HG02840 (cell line): Measurements from ENCODE around the gene FGD2.
A peak's percentile ranks its signal among the peaks of the same experiment; 100 is the strongest.

Experiments
- ATAC-seq: cut with Tn5 transposase; IDR thresholded peaks from one replicate; pipeline ENCODE4 v1.9.1; 2021; ENCODE audit warnings: mild to moderate bottlenecking, moderate library complexity, moderate number of reproducible peaks; ENCODE audit not compliant: unreplicated experiment, low FRiP score

The FGD2 gene, protein sequence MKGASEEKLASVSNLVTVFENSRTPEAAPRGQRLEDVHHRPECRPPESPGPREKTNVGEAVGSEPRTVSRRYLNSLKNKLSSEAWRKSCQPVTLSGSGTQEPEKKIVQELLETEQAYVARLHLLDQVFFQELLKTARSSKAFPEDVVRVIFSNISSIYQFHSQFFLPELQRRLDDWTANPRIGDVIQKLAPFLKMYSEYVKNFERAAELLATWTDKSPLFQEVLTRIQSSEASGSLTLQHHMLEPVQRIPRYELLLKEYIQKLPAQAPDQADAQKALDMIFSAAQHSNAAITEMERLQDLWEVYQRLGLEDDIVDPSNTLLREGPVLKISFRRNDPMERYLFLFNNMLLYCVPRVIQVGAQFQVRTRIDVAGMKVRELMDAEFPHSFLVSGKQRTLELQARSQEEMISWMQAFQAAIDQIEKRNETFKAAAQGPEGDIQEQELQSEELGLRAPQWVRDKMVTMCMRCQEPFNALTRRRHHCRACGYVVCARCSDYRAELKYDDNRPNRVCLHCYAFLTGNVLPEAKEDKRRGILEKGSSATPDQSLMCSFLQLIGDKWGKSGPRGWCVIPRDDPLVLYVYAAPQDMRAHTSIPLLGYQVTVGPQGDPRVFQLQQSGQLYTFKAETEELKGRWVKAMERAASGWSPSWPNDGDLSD

DNA sequence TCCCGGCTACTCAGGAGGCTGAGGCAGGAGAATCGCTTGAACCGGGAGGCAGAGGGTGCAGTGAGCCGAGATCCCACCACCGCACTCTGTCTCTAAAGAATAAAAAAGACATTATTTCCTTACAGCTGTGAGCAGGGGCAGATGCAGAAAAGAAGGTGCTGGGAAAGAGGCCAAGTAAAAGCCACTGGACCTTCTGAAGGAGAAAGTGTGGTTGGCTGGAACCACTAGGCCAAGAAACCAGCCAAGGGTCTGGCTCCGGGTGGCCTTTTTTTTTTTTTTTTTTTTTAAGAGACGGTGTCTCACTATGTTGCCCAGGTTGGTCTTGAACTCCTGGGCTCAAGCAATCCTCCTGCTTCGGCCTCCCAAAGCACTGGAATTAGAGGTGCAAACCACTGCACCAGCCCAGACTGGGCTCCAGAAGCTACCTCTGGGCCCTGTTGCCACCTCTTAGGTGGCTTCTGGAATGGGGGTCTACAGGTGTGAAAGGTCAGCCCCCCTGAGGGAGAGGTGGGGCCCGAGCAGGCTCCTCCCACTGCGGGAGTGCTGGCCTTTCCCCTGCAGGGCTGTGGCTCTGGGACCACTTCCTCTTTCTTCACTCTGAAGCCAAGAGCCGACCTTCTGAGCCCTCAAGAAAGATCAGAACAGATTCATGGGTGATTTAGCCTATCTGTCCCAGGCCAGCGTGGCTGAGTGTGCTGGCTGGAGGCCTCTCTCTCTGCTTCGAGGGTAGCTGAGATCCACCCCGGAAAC lies at the start of gene FGD2:
Gene FGD2, plus strand, starts transcription at position 595 of the 750 bp plus-strand sequence. CDS start 163 bp downstream, outside the sequence.
- peak; percentile 54 for ATAC-seq

DNA sequence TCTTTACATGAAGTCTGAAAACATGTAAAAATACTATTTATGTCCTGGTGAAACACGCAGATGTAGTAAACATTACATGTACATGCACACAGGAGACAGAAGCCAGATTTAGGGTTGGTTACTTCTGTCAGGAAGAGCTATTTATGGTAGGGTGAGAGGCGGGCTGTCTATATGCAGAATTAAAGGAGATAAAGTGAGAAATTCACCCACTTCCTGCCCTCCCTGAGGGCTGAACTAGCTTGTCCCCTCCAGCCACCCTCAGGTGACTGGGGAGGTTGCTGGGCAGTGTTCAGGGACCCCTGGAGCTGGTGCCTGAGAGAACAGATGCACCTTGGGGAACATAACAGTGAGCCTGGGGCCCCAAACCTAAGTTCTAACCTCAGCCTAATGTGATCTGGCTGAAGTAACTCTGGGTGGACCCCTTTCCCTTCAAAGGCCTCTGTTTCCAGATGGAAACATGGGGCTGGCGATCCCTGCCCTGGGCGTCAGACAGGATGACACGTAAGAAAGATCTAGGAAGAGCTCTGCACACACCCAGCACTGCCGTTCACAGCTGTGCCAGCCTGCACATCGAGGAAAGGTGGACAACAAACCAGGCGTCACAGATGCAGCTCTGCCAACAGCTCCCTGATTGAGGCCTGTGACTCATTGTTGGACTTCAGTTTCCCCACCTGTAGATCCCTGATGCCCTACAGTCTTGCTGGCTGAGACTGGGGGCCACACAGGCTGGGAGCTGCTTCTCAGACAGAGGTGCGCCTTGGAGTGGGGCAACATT lies 49.6 kb upstream of the FGD2 start:
- no peak for ATAC-seq

DNA sequence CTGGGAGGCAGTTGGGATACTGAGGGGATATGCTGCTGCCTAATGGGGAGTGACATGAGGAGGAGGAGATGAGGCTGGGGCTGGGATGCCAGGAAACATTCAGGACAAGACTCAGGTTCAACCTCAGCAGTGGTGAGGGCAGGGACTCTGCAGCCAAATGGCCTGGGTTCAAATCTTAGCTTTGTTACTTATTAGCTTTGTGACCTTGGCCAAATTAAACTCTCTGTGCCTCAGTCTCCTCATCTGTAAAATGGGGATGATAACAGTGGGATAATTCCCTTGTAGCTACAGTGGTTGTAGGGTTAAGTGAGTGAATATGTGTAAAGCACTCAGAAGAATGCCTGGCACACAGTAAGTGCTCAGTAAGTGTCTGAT lies 49.0 kb upstream of the FGD2 start:
- no peak for ATAC-seq

DNA sequence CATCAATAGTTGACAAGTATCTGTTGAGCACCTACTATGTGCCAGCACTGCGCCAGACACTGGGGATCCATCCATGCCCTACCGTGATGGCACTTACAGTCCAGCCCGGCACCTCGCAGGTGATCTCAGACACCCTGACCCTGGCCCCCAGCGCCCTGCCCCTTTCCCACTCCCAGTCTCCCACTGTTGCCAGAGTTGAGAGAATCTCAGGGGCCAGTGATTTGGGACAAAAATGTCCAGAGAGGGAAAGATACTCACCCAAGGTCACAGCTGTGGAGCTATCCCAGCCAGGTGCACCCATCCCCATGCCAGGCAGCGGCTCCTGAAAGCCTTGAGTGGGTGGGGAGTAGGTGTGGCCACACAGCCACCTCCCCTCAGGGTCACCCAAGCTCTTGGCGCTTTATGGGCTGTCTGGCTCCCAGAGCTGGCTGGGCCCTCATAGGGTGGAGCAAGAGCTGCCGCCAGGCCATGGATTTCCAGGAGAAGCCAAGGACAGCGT lies 47.6 kb upstream of the FGD2 start:
- no peak for ATAC-seq

DNA sequence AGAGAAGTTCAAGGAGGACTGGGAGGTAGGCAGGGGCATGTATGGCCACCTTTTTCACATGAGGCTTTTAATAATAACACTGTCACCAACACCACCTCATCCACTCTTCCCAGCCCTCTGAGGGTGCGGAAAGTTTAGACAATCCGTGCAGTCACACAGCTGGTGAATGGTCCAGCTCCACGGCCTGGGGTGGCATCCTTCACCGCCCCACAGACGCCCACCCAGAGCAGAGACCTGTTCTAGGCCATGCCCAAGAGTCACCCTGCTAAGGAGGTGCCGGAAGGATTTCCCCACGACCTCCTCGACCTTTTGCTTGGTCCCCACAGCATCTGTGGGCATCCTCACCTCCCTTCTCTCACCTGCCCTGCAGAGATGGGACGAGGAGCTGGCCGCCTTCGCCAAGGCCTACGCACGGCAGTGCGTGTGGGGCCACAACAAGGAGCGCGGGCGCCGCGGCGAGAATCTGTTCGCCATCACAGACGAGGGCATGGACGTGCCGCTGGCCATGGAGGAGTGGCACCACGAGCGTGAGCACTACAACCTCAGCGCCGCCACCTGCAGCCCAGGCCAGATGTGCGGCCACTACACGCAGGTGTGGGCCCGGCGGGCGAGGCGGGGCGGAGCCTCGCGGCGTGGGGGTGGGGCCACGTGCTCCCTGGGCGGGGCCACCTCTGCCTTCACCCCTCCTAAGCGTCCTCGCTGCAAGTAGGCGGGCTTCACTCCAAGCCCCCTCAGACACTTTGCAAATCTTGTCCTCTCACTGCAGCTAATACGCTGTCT lies 46.5 kb upstream of the FGD2 start:
- ATAC-seq, result no peak

DNA sequence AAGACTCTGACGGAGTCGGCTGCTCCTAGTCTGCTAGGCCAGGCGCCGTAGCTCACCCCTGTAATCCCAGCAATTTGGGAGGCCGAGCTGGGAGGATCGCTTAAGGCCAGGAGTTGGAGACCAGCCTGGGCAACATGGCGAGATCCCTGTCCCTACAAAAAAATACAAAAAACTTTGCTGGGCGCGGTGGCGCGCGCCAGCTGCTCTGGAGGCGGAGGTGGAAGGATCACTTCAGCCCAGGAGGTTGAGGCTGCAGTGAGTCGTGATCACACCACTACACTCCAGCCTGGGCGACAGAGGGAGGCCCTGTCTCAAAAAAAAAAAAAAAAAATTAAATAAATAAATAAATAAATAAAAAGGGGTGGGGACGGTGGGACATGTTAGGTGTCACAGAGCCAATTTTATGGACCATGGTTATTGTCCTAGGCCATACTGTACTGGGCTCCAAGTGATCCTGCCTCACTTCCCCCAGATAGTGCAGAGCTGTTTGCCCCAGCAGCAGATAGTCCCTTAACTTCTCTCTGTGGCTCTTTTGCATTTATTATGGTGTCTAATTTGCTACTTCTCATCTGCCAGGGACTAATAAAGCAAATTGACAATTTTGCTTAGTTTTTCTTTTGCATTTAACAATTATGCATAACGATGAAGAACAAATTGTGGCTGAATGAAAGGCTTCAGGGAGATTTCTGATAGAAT lies 45.8 kb upstream of the FGD2 start:
- no peak for ATAC-seq

DNA sequence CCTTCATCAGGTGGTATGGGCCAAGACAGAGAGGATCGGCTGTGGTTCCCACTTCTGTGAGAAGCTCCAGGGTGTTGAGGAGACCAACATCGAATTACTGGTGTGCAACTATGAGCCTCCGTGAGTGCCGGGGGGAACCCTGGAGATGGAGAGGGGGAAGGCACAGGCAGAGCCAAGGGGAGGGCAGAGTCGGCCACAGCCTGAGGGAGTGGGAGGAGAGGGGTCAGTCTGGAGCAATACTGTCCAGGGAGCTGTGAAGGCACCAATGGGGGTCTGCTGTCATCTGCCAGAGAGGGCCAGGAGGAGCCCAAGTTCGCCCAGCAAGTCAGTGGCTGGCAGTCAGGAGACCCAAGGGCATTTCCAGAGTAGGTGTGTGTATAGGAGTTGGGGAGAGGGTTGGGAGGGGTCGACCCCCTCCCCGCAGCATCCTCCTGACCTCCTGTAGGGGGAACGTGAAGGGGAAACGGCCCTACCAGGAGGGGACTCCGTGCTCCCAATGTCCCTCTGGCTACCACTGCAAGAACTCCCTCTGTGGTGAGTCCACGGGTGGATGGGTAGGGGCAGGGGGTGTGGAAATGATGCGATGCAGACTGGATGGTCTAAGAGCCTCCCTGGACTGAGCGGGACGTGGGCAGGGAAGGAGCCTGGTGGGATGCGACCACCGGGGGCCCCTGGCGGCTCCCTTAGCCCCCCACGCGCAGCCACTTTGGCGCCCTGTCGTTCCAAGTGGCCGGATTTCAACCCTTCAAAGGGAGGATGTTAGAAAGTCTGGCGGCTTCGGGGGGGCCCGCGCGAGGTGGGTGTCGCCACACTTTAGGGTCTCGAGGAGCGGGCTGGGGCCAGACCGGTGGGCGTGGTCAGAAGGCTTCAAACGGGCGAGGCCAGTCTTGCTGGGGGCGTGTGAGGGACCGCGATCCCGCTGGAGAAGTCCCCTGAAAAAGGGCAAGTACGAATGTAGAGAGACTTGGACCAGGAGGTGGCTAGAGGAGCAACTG lies 43.7 kb upstream of the FGD2 start:
- ATAC-seq, result no peak

DNA sequence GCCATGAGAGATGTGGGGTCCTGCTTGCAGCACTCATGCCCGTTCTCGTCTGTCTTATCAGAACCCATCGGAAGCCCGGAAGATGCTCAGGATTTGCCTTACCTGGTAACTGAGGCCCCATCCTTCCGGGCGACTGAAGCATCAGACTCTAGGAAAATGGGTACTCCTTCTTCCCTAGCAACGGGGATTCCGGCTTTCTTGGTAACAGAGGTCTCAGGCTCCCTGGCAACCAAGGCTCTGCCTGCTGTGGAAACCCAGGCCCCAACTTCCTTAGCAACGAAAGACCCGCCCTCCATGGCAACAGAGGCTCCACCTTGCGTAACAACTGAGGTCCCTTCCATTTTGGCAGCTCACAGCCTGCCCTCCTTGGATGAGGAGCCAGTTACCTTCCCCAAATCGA lies 42.6 kb upstream of the FGD2 start:
- no peak for ATAC-seq

DNA sequence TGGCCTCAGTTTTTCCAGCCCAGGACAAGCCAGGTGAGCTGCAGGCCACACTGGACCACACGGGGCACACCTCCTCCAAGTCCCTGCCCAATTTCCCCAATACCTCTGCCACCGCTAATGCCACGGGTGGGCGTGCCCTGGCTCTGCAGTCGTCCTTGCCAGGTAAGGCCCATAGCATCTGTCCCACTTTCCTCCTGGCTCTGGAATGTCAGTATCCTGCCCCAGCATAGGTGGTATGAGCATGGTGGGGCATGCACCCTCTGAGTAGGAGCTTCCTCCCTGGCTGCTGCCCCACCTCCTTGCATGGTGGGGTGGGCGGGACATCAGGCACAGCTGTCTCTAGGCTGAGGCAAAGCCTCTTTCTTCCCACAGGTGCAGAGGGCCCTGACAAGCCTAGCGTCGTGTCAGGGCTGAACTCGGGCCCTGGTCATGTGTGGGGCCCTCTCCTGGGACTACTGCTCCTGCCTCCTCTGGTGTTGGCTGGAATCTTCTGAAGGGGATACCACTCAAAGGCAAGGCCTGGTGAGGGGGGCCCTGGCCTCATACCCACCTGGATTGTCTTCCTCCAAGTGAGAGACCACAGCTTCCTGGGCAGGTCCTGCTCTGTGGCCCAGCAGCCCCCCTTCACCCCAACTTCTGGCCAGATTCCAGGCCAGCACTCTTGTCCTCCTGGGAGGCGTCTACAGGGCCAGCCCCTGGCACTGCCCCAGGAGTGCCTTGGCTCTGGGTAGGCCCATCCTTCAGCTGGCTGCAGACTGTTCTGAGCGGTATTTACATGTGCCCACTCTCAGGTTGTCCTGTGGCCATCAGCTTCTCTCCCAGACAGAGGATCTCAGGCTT lies 41.8 kb upstream of the FGD2 start:
- ATAC-seq, result no peak

DNA sequence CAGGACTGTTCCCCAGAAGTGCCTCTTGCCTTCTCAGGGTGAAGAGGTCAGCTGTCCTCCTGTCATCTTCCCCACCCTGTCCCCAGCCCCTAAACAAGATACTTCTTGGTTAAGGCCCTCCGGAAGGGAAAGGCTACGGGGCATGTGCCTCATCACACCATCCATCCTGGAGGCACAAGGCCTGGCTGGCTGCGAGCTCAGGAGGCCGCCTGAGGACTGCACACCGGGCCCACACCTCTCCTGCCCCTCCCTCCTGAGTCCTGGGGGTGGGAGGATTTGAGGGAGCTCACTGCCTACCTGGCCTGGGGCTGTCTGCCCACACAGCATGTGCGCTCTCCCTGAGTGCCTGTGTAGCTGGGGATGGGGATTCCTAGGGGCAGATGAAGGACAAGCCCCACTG lies 41.1 kb upstream of the FGD2 start:
- ATAC-seq, result no peak

DNA sequence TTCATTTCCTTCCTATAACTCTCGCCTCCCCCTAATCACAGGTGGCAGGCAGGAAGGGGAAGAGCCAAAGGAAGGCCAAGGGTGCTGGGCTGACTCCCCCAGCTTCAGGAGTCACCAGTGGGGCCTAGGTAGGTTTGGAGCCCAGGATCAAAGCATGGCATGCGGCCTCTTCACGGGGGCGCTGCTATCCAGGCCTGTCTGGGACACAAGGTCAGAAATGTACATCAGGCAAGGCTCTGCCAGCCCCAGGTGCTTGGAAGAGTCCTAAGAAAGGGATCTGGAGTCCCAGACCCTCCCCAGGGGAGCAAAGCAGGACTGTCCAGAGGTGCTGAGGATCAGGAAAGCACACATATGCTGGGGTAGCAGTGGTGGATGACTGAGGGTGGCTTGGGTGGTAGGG lies 40.5 kb upstream of the FGD2 start:
- no peak for ATAC-seq

DNA sequence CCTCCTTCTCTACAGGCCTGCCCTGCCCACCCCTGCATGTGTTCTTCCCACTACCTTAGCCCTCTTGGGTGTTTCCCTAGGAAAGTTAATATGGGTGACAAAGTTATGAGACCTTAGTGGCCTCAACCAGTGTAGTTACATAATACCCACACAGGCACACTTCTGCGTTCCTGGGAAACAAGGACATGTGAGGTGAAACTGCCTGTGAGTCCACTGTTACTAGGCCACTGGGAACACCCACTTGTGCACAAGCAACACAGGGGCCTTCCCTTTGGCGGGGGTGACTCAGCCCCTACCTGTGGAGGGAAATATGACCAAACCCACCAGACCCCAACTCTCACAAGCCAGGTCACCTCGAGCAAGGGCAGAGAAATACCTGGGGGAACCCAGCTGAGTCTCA lies 38.2 kb upstream of the FGD2 start:
- no peak for ATAC-seq

DNA sequence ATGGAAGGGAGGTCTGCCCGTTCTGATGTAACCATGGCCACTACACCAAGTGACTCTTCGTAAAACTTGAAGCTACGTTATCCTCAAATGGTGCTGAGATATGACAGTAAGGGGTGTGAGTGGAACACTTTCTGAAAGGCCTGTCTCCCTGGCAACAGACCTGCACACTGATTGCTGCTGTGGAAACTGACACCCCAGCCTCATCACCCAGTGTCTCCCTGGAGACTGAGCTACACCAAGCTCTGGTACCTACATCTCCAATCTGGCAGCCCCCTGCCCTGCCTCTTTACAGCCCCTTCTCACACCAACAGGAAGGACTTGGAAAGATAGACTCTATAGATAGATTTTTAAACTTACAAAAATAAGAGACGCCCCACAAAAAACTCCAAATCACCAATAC lies 37.7 kb upstream of the FGD2 start:
- ATAC-seq, result no peak

DNA sequence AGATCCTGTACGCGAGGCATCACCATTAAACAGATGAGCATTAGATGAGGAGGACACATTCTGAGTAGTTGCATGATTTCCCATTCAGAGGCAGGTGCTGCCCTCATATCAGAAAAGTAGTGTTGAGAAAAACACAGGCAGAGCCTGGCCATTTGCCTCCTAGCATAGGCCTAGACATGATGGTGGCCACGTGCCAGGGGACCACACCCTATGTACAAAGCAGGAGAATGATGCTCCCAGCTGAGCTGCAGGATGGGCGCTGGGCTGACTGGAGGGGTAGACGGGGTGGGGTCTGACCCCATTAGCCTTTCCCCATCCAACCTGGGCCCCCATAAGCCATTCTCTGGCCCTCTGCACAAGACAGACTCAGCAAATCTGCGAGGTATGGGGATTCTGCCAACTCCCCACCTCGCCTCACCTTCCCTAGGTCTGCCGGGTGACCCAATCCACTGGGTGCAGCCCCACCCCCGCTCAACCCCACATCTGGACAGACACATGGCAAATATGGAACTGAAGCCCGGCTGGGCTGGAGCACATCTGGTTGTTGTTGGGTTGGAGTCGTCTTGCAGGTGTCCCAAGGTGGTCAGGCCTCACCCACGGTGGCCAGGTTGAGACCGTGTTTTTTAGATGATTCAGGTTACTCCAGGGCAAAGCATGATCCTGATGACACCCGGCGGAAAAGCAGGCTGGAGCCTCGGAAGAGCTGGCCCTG lies 37.0 kb upstream of the FGD2 start:
- no peak for ATAC-seq

DNA sequence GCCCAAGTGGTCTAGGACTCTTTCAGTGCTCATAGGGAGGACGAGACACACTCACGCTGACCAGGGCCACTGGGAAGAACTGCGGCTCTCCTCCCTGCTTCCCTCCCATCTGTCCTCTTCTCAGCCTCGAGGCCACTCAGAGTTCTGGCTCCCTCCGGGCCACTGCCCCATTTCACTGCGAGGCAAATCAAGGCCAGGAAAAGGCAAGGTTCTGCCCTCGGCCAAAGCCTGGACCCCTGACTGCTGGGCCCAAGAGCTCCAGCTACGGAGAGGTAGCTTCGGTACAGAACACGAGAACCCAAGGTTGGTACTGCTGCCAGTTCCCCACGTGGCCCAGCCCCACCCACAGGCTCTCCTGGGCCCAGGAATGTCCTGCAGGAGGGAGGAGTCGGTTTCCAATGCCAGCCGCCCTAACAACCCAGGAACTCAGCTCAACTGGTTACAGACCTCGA lies 36.2 kb upstream of the FGD2 start:
- ATAC-seq, result no peak
